HK-2 (cell line): ENCODE results near the gene FAM9A.

Experiments used
- DNase-seq: peaks from one replicate; pipeline ENCODE4 v3.0.0-alpha.2; 2018; ENCODE audit not compliant: unreplicated experiment

Gene FAM9A

GRCh38 chrX:8801041-8801599 is at the start of gene FAM9A:
Gene FAM9A, minus strand, starts transcription at chrX:8801383. Its CDS starts 1,212 bp downstream, at chrX:8800171.
- DNase-seq = no peak

GRCh38 chrX:8850478-8850877 is 49.3 kb upstream of the FAM9A start:
- no peak for DNase-seq

DNA sequence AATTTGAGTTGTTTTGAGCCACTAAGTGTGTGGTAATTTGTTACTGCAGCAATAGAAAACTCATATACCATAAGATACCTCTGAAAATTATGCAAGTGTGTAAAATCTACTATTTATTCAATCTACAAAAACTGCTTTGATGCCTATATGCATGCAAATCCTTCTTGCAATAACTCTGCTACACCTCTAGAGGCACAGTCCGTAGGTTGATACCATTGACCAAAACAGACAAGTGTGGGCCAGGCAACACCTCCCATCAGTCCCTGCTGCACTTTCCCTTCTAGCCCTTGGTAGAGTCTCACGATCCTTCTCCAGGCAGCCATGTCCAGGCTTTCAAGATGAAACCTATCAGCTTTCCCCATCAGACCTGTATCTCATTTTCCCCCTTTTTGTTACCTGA is 48.8 kb upstream of the FAM9A start:
- DNase-seq = no peak

DNA sequence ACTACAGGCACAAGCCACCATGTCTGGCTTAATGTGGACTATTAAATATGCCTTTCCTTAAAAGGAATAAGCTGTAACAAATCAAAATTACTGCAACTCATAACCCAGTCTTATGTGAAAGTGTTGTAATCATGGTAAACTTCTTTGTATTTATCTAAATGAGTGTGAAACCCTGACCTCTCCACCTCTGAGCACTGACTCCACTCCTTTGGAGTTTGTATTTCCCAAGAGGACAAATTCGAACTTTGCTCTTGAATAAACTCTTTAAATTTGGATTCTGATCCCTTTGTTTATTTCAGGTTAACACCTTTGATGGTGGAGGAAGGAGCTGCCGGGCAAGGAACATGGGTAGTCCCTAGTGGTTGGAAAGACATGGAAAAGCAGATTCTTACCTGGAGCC is 48.3 kb upstream of the FAM9A start:
- no peak for DNase-seq

DNA sequence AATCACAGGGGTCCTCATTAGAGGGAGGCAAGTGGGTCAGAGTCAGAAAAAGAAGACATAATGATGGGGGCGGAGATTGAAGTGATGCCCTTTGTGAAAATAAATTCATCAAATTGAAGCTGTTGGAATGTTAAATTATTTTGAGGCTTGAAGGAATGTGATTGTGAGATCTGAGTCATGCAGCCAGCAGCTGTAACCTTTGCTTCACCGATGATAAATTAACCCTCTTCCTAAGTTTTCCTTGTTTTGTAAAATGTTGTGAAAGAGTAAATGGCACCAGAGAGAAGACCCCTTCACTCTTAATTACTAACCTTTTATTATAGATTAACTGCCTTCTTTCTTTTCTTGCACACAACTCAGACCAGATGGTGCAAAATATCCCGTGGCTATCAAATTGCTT is 47.7 kb upstream of the FAM9A start:
- no peak for DNase-seq

DNA sequence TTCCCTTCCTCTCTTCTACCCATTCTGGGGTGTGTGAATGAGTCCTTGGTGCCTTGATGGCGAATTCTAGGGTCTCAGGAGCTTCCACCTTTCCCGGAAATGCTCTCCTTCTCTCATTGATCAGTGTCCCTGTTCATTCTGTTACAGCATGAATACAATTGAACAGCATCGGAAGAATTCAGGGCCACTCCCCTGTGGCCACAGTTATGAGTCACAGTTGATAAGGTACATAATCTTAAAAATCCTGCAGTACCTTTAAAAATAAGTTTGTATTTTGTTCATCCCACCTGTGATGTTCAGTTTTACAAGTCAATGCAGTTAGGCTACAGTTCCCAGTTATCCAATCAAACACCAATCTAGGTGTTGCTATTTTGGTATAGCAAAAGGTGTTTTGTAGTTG is 47.3 kb upstream of the FAM9A start:
- no peak for DNase-seq

GRCh38 chrX:8847360-8847759 is 46.2 kb upstream of the FAM9A start:
- DNase-seq = no peak

GRCh38 chrX:8846266-8846665 is 45.1 kb upstream of the FAM9A start:
- peak; percentile 54 for DNase-seq

DNA sequence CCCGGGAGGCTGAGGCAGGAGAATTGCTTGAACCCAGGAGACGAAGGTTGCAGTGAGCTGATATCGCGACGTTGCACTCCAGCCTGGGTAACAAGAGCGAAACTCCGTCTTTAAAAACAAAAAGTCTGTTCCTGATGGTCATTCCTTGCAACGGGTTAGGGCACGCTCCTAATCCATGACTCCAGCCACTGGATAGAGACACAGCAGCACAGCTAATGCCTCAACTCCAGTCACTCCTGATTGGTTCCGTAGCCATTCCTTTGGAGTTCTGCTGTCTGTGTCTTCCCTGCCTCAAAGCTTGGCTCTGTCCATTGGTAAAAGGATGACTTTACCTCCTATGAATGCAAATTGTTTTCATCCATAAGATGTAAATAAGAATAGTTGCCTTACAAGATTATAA is 44.3 kb upstream of the FAM9A start:
- DNase-seq = no peak

DNA sequence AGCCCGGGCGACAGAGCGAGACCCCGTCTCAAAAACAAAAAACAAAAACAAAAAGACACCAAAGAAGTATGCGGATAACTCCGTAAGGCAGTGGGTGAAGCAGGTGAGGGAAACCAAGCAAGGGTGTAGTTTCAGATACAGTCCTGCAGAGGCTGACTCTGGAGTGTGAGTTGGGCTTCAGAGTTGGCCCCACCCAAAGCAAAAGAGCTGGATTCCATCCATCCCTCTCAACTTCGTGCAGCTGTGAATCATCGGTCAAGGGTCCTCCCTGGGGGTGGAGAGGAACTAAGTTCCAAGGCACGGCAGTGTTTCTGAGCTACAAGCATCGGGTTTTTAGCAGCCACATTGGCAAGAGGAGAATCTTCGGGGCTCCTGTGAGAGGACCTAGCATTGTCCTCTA is 43.9 kb upstream of the FAM9A start:
- peak; percentile 30 for DNase-seq

DNA sequence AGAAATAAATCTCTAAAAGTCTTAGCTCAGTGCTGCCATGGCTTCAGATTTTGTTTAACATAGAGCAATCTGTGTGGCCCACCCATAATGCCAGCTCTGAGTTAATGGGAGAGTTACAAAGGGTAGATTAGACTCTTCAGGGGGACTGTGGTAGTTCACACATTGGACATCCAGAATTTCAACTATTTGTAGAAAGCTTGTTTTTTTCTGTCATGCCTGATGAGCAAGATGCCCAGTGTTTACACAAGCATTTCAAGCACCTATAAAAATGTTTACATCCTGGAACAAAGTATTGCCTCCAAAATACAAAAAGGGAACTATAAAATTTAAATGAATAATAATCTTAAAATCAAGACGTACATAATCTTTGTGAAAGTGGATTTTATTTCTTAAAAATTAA is 43.0 kb upstream of the FAM9A start:
- DNase-seq = no peak

- no peak for DNase-seq
These were observed 40.7 kb upstream of the FAM9A start for GRCh38 chrX:8841911-8842310.

DNA sequence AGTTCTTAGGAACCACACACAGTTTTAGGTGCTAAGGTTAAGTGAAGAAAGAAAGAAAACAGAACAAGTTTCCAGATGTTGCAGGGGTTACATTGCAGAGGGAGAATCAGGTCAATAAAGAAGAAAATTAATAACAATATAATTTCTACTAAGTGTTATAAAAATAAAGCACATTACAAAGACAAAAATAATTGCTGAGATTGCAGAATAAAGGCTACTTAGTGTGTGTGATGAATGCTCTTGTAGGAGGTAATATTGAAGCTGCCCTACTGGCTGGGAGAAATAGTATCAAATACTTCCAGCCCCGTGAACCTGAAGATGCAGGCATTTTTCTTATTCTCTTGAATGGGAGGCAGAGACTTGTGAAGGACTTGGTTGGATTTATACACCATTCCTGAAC is 33.2 kb upstream of the FAM9A start:
- no peak for DNase-seq

- DNase-seq = no peak
These were observed 31.6 kb upstream of the FAM9A start for GRCh38 chrX:8832582-8833378.

- DNase-seq = no peak
These were observed 22.5 kb upstream of the FAM9A start for GRCh38 chrX:8823698-8824097.

DNA sequence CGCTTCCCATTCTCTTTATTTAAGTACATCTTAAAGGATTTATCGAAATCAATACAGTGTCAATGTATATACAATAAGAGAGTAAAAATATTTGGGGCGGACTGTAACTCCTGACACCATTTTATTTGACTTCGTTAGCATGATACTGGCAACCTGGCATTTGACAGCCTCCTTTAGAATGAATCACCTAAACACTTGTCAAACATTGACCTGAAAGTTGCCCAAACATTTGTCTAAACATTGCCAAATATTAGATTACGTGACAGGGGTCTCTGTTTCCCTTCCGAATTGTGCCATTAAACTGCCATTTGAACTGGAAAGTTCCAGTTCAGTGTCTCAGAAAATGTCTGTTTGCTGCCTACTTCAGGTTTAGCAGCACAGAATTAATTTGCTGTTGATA is 20.8 kb upstream of the FAM9A start:
- no peak for DNase-seq

- DNase-seq = no peak
These were observed 19.8 kb upstream of the FAM9A start for GRCh38 chrX:8820910-8821527.

DNA sequence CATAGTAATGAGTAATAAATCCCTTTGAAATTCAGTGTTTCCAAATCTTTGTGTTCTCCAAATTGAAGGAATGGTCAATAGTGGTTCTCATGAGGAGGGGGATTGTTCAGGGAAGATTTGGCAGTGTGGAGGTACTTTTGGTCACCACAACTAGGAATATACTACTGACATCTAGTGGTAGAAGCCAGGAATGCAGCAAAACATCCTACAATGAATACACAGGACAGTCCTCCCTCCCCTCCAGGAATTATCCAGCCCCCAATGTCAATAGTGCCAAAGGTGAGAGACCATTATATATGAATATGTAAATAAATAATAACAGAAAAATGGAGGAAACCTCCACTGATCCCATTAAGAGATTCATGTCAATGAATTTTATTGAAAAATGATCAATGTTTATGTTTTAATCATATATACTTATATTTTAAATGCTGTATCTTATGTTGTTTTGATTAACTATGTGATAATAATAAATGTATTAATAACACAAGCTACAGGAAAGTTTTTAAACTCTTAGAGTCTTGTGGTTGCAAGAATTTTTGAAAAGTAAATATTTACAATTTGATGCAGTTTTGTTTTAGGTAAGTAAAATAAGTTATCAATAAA is 14.4 kb upstream of the FAM9A start:
- DNase-seq = no peak

GRCh38 chrX:8813036-8813435 is 11.9 kb upstream of the FAM9A start:
- DNase-seq = no peak

DNA sequence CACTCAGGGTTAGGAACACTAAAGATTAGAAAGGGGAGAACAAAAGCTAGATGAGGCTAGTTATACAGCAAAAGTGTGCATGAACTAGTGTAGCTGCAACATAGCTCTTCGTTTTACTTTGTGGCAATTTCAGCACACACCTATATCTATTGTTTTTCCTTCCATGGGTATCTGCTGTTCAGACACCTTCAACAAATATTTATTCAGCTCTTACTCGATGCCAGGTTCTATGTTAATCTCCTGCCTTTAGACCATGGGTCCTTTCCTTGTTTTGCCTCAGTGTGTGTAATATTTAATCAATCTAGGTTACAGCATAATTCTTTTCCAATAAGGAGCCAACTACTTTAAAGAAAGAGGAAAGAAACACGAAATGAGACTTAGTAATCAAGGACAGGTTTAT is 10.4 kb upstream of the FAM9A start:
- DNase-seq = no peak

DNA sequence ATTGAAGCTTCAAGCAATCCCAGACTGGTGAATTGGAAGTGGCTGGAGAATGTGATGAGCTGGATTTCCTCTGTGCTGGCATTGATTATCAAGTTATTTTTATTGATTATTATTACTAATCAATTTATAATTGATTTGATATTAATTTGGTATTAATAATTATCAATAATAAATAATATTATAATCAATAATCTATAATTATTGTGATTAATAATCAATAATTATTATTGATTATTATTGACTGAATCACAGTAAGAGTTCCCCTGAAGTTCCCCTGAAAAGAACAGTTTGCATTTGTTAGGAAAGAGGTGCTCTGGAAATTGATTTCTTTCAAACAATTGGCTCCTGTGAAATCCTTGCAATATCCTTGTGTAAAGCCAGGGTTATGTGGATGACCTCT is 7.5 kb upstream of the FAM9A start:
- DNase-seq = no peak

- DNase-seq = no peak
These were observed 4.8 kb upstream of the FAM9A start for GRCh38 chrX:8805974-8806373.

DNA sequence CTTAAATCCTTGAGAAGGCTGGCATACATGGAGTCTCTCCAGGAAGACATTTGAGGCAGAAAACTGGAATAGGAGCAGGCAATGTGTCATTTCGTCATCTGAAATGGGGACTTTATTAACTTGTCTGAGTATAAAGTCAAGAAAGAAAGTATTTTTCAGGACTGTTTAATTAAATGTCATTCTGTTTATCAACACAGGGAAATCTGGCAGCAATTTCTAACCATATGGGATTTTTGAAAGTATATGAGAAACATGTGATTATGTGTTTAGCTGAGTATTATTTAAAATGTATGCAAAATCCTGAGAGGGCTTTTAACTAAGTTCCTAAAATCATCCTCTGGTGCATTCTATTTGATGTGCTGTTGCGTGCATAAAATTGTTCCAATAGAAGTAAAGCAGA is 3.9 kb upstream of the FAM9A start:
- no peak for DNase-seq
